ENCODE measurements around the gene GLCCI1. TPM values are rescaled to one million over a fixed set of nuclear protein-coding genes. Genes with fewer than 3 reads are reported as not detected.
"Not testable (repeated sequence)": the region's sequence is repeated elsewhere in the genome, so short reads cannot be mapped to it uniquely, and the experiment has no call there.

GLCCI1 gene
- total RNA-seq, 2 donors from 2014 or later: 9.1 to 9.2 TPM

DNA sequence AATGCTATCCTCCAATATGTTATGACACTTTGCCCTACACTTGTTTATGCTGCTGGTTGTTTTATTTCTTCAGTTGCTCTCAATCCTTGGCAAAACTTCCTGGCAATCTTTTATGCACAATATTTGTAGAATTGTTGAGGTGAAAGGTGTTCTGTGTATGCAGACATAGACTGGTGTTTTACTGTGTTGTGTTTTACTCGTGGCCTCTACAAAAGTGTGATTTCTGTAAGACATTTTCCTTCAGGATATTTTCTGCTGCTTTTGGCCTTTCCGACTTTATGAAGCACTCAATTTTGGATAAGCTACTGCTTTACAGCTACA is 21.8 kb downstream of the GLCCI1 start:
- 86% methylated on average over 2 of the region's 2 CpGs for WGBS
- intact Hi-C loops (cut with DNase I): no loop called here
- Histone ChIP-seq H3K36me3 (no peaks in the 10 kb centered on the region), H3K27me3 (replicated peaks; ENCODE audit: insufficient read depth) (no peaks in the 10 kb centered on the region), H3K27ac (no peak overlapping the region), H3K4me3 (no peak overlapping the region), H3K9me3 (no peaks in the 10 kb centered on the region), H3K4me1 (replicated peaks) (no peaks in the 10 kb centered on the region)
- no peak for DNase-seq (ENCODE audit: low spot score)
- TF ChIP-seq, protein P1, sequence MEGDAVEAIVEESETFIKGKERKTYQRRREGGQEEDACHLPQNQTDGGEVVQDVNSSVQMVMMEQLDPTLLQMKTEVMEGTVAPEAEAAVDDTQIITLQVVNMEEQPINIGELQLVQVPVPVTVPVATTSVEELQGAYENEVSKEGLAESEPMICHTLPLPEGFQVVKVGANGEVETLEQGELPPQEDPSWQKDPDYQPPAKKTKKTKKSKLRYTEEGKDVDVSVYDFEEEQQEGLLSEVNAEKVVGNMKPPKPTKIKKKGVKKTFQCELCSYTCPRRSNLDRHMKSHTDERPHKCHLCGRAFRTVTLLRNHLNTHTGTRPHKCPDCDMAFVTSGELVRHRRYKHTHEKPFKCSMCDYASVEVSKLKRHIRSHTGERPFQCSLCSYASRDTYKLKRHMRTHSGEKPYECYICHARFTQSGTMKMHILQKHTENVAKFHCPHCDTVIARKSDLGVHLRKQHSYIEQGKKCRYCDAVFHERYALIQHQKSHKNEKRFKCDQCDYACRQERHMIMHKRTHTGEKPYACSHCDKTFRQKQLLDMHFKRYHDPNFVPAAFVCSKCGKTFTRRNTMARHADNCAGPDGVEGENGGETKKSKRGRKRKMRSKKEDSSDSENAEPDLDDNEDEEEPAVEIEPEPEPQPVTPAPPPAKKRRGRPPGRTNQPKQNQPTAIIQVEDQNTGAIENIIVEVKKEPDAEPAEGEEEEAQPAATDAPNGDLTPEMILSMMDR (IDR thresholded peaks at IDR 0.05): no peak
- no peak for TF ChIP-seq POLR2AphosphoS5 (IDR thresholded peaks at IDR 0.05)
- no peak for TF ChIP-seq POLR2A (IDR thresholded peaks at IDR 0.05)

- Histone ChIP-seq H3K27me3 (replicated peaks; ENCODE audit: insufficient read depth) (no peaks in the 10 kb centered on the region), H3K4me1 (replicated peaks) (no peaks in the 10 kb centered on the region), H3K36me3 (no peaks in the 10 kb centered on the region), H3K9me3 (no peaks in the 10 kb centered on the region), H3K27ac (no peak overlapping the region), H3K4me3 (no peak overlapping the region)
- intact Hi-C loops (cut with DNase I): no loop called here
- no peak for DNase-seq (ENCODE audit: low spot score)
- WGBS: 97% methylated on average over 1 of the region's 1 CpG
- TF ChIP-seq POLR2A (IDR thresholded peaks at IDR 0.05) (no peak), POLR2AphosphoS5 (IDR thresholded peaks at IDR 0.05) (no peak)
- TF ChIP-seq, protein P1 (IDR thresholded peaks at IDR 0.05): no peak
Measured at GRCh38 chr7:7992506-7992905, 23.9 kb downstream of the GLCCI1 start.

GRCh38 chr7:7995348-7995747 is 26.8 kb downstream of the GLCCI1 start:
- WGBS: 93% methylated on average over 6 of the region's 6 CpGs
- intact Hi-C loops (cut with DNase I); DNase-seq (ENCODE audit: low spot score); H3K9me3 ChIP-seq; H3K27ac ChIP-seq; H3K27me3 ChIP-seq (replicated peaks; ENCODE audit: insufficient read depth); H3K4me1 ChIP-seq (replicated peaks); H3K36me3 ChIP-seq; H3K4me3 ChIP-seq: not testable (repeated sequence)

DNA sequence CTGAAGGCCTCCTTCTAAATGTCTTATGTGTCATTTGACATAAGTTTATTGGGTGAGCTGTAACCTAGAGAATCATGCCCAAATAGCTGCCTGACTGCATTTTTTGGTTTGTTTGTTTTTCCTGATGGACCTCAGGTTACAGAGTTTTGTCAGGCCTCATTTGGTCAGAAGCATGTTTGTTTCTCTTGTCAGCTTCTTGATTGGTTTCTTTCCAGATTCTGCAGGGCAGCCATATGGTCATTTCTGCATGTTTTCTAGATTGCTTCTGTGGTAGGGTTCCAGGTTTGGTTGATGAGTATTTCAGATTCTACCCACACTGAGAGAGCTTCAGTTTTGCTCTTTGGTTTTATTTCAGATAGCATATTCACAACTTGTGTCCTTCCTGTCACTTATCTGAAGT is 28.0 kb downstream of the GLCCI1 start:
- peak; percentile 13 for DNase-seq (ENCODE audit: low spot score)
- TF ChIP-seq POLR2A (IDR thresholded peaks at IDR 0.05): no peak
- TF ChIP-seq, protein P1 (IDR thresholded peaks at IDR 0.05): no peak
- TF ChIP-seq POLR2AphosphoS5 (IDR thresholded peaks at IDR 0.05): peak; percentile 55

GRCh38 chr7:8000315-8000941 is 31.8 kb downstream of the GLCCI1 start:
- no peaks in the 10 kb centered on the region for H3K4me1 ChIP-seq (replicated peaks)
- WGBS: 52% methylated on average over 1 of the region's 1 CpG
- H3K36me3 ChIP-seq: no peaks in the 10 kb centered on the region
- H3K27ac ChIP-seq: no peak overlapping the region
- no peak for DNase-seq (ENCODE audit: low spot score)
- H3K4me3 ChIP-seq: no peak overlapping the region
- TF ChIP-seq, protein P1 (IDR thresholded peaks at IDR 0.05): no peak
- TF ChIP-seq POLR2A (IDR thresholded peaks at IDR 0.05) (no peak), POLR2AphosphoS5 (IDR thresholded peaks at IDR 0.05) (no peak)
- H3K27me3 ChIP-seq (replicated peaks; ENCODE audit: insufficient read depth): no peaks in the 10 kb centered on the region
- no peaks in the 10 kb centered on the region for H3K9me3 ChIP-seq
- intact Hi-C loops (cut with DNase I): no loop called here

More for the DNA sequence above, 28.0 kb downstream of the GLCCI1 start:
- H3K27ac ChIP-seq: peak overlapping the region in 1 of 2 donors; percentile 12
- H3K27me3 ChIP-seq (replicated peaks; ENCODE audit: insufficient read depth): no peaks in the 10 kb centered on the region
- no peak overlapping the region for H3K4me3 ChIP-seq
- H3K9me3 ChIP-seq: no peaks in the 10 kb centered on the region
- intact Hi-C loops (cut with DNase I): no loop called here
- no peaks in the 10 kb centered on the region for H3K36me3 ChIP-seq
- no peaks in the 10 kb centered on the region for H3K4me1 ChIP-seq (replicated peaks)
